ENCODE results near the gene DLST. TPM values are rescaled to one million over a fixed set of nuclear protein-coding genes. Genes with fewer than 3 reads are reported as not detected.
A peak's percentile ranks its signal among the peaks of the same experiment; 100 is the strongest.

DLST gene
- total RNA-seq, 2 experiments from 2014 or later: 132 to 137 TPM

DNA sequence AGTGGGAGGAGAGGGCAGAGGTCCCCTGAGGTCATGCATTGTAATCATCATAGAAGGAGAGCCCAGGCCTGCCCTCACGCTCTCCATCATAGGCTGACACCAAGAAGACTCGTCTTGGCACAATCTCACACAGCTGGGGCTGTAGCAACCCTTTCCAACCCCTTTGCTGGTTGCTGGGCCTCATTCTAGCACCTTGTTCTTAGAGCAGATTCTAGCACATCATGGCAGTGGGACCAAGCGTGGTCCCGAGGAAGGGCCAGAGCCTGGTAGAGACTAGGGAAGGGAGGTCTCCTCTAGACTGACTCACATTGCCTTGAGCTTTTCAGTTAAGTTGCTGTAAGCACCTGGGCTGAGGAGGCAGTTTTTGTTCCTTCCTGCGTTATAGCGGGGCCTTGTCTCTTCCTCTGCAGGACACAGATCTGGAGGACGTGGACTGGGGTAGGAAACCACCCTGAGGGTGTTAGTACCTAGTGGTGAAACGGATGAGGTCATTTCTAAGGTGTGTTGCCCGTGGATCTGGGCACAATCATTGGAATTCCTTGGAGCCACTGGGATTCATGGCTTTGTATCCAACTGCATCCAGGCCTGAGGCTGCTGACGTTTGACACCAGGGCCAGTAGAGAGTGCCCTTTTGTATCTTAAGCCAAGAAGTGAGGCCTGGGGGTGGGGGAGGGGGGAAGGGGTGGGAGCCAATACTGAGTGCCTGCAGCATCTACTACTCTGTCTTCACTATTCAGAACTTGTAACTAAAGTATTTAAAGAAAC, 21.4 kb downstream of the DLST start:
- ChIA-PET POLR2A (no interaction called here), CTCF (interaction anchor here (1.2 to 14.6 kb wide), 2 partner anchors 35 to 44 kb away, joined by 3 to 499 read pairs; no protein-coding TSS in a partner anchor)
- DNase-seq: no peak
- H3K4me1 Mint-ChIP-seq (ENCODE audit: low read depth): no peaks in the 10 kb centered on the region
- peaks cover 45% of the 10 kb centered on the region for H3K36me3 Mint-ChIP-seq
- peak overlapping the region; percentile 6 for H3K27ac Mint-ChIP-seq
- no peaks in the 10 kb centered on the region for H3K27me3 Mint-ChIP-seq
- H3K9me3 Mint-ChIP-seq: no peaks in the 10 kb centered on the region
- intact Hi-C loops (cut with micrococcal nuclease): no loop called here
- H3K4me3 Mint-ChIP-seq: no peak overlapping the region

DNA sequence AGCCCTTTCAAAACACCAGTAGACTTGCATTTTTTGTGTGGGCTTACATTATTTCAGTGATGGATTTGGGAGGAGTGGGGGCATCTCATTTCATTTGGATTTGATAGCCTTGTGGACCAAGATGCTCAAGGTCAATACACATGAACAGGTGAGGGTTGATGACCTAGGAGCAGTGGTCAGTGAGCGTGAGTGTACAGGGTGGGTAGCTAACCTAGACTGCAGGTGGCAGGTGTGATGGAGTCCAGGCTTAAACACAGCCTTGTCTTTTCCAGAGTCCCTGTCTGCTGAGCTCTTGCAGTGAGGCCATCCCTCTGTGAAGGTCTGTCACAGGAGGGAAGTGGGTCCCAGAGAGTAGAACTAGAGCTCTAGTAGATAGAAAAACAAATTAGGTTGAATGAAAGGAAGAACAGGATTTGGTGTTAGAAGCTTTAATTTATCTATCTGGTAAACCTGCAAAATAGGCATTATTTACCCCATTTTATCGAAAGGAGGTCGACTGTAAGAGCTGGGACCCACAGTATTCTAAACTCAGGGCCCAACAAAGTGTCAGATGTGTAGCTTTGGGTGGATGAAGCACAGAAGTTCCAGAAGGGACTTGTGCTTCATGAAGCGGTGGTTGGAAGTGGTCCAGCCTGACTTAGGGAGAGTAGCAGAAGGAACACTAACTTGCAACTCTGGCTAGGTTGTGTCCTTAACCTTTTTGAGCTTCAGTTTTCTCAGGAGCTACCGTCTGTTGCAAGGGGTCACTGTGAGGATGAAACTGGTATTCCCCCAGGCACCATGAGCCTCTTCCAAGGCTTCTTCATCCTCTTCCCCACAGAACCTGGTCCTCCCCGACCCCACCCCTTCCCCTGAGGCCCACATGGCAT, 23.2 kb downstream of the DLST start:
- no peaks in the 10 kb centered on the region for H3K4me1 Mint-ChIP-seq (ENCODE audit: low read depth)
- CTCF ChIA-PET: interaction anchor here (0.6 to 14.6 kb wide), 30 partner anchors 11 to 296 kb away, joined by 3 to 499 read pairs (median 6); partner anchors contain the start of genes ACYP1, DLST, PROX2 and RPS6KL1
- H3K27me3 Mint-ChIP-seq: no peaks in the 10 kb centered on the region
- peak overlapping the region; percentile 8 for H3K27ac Mint-ChIP-seq
- POLR2A ChIA-PET: interaction anchor here (1.0 kb wide), 1 partner anchor 23 kb away, joined by 4 read pairs; no protein-coding TSS in a partner anchor
- H3K4me3 Mint-ChIP-seq: no peak overlapping the region
- DNase-seq: no peak
- intact Hi-C loops (cut with micrococcal nuclease): loop anchor here (1.0 kb wide), 3 partner anchors 23 to 296 kb away; no protein-coding TSS in a partner anchor
- H3K36me3 Mint-ChIP-seq: peaks cover 27% of the 10 kb centered on the region
- no peaks in the 10 kb centered on the region for H3K9me3 Mint-ChIP-seq

DNA sequence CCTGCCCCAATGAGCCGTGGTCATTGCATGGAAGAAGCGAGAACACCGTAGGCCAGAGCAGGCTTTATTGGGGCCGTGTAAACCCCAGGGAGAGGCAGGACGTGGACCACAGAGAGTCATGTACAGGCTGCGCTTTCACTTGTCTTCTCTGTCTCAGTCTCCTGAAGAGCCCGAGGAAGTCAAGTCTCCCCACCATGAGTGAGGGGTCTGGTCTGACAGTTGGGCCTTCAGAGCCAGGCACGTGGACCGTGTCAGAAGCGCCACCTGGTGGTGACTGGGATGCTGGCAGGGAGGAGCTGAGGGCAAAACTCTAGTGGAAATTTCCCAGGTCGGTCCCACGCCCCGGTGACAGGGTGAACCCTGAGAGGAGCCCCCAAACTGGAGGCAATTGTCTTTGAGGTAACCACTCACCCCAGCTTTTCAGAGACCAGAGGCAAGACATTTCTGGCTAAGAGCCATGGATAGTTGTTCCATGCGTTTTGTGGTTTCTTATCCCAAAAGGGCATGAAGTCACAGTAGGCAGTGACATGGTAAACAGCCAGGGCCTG, 24.0 kb downstream of the DLST start:
- Mint-ChIP-seq H3K4me1 (ENCODE audit: low read depth) (no peaks in the 10 kb centered on the region), H3K9me3 (no peaks in the 10 kb centered on the region), H3K4me3 (no peak overlapping the region), H3K36me3 (peaks cover 22% of the 10 kb centered on the region), H3K27ac (peak overlapping the region; percentile 8), H3K27me3 (no peaks in the 10 kb centered on the region)
- ChIA-PET POLR2A (interaction anchor here (0.7 to 1.0 kb wide), 2 partner anchors 23 to 45 kb away, joined by 3 to 4 read pairs; no protein-coding TSS in a partner anchor), CTCF (interaction anchor here (0.6 to 14.6 kb wide), 35 partner anchors 11 to 465 kb away, joined by 3 to 499 read pairs (median 6); partner anchors contain the start of genes ACYP1, DLST, MLH3 and PROX2)
- DNase-seq: peak; percentile 83
- intact Hi-C loops (cut with micrococcal nuclease): loop anchor here (1.0 kb wide), 3 partner anchors 23 to 296 kb away; no protein-coding TSS in a partner anchor

DNA sequence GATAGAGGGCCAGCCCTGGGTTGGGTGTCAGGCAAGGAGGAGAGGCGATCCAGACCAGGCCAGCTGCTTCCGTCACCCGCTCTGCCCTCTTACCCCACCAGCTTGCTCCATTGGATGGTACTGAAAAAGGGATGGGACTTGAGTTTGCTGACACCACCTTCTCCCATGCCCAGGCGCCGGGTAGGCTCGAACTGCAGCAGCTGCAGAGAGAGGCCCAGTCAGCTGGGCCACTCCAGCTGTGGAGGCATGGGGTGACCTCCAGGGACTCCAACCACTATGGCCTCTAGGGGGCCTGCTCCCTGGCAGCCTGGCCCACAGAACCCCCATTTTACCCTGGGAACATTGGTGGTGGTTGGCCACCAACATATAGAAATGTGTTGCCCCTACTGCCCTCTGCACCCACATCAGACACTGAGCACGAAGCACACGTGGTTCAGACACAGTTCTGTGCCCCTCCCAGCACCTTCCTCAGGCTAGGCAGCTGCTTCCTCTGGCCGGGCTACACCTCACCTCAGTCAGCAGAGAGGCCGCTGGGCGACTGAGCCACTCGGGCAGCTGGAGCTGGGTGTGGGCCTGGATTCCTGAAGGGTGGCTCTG, 25.3 kb downstream of the DLST start:
- CTCF ChIA-PET: interaction anchor here (0.7 to 14.6 kb wide), 15 partner anchors 13 to 380 kb away, joined by 3 to 499 read pairs (median 10); partner anchors contain the start of genes DLST and PROX2
- no peaks in the 10 kb centered on the region for H3K9me3 Mint-ChIP-seq
- intact Hi-C loops (cut with micrococcal nuclease): no loop called here
- POLR2A ChIA-PET: interaction anchor here (1.2 kb wide), 1 partner anchor 17 kb away, joined by 3 read pairs; no protein-coding TSS in a partner anchor
- H3K4me3 Mint-ChIP-seq: no peak overlapping the region
- H3K4me1 Mint-ChIP-seq (ENCODE audit: low read depth): no peaks in the 10 kb centered on the region
- H3K36me3 Mint-ChIP-seq: peaks cover 16% of the 10 kb centered on the region
- DNase-seq: no peak
- H3K27me3 Mint-ChIP-seq: no peaks in the 10 kb centered on the region
- no peak overlapping the region for H3K27ac Mint-ChIP-seq

DNA sequence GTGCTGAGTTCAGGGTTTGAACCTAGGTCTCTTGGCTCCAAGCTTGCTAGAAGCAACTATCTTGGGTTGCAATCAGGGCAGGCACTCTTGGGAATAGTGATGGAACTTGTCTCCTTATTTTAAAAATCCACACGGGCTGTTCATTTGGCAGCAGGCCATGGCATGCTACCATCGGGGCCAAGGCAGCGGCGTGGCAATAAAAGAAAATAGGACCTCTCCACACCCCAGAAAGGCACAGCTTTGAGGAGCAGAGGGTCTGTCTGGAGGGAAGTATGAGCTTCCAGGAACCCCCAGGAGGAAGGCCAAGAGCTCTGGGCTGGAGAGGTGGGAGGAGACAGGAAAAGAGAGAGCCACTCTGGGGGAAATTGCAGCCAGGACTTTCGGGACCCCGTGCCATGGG, 26.0 kb downstream of the DLST start:
- no peaks in the 10 kb centered on the region for H3K9me3 Mint-ChIP-seq
- intact Hi-C loops (cut with micrococcal nuclease): no loop called here
- peaks cover 9% of the 10 kb centered on the region for H3K36me3 Mint-ChIP-seq
- H3K27me3 Mint-ChIP-seq: no peaks in the 10 kb centered on the region
- H3K27ac Mint-ChIP-seq: no peak overlapping the region
- DNase-seq: no peak
- POLR2A ChIA-PET: interaction anchor here (1.2 to 1.3 kb wide), 2 partner anchors 16 to 47 kb away, joined by 3 to 4 read pairs; no protein-coding TSS in a partner anchor
- no peaks in the 10 kb centered on the region for H3K4me1 Mint-ChIP-seq (ENCODE audit: low read depth)
- CTCF ChIA-PET: interaction anchor here (1.3 to 14.6 kb wide), 9 partner anchors 8 to 212 kb away, joined by 3 to 499 read pairs (median 16); partner anchors contain the start of genes DLST and PROX2
- no peak overlapping the region for H3K4me3 Mint-ChIP-seq

DNA sequence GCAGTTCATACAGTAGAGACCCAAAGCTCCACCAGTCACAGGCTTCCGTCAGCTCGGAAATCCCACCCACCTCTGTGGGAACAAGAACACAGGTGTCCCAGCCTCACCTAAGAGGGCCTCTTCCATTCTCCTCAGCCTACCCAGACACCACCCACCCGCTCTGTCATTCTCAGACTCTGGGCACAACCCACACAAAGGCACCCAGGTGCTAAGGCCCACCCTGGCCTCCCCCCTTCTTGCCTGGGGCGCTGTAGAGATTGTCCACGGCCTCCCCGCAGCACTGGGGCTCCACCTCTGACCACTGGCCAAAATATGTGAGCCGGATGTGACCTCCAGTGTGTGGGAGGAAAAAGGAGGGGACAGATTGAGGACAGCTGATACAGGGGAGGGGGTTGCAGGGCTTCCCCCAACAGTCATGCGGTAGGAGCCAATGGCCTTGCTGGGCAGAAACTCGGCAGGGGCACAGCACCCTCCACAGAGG, 27.2 kb downstream of the DLST start:
- Mint-ChIP-seq H3K4me1 (ENCODE audit: low read depth) (no peaks in the 10 kb centered on the region), H3K9me3 (no peaks in the 10 kb centered on the region), H3K27me3 (no peaks in the 10 kb centered on the region), H3K27ac (no peak overlapping the region), H3K36me3 (peaks cover 4% of the 10 kb centered on the region), H3K4me3 (no peak overlapping the region)
- intact Hi-C loops (cut with micrococcal nuclease): no loop called here
- ChIA-PET POLR2A (interaction anchor here (1.3 kb wide), 1 partner anchor 48 kb away, joined by 4 read pairs; no protein-coding TSS in a partner anchor), CTCF (interaction anchor here (1.2 to 14.6 kb wide), 4 partner anchors 10 to 179 kb away, joined by 3 to 499 read pairs (median 10); partner anchors contain the start of gene ZC2HC1C)
- no peak for DNase-seq

DNA sequence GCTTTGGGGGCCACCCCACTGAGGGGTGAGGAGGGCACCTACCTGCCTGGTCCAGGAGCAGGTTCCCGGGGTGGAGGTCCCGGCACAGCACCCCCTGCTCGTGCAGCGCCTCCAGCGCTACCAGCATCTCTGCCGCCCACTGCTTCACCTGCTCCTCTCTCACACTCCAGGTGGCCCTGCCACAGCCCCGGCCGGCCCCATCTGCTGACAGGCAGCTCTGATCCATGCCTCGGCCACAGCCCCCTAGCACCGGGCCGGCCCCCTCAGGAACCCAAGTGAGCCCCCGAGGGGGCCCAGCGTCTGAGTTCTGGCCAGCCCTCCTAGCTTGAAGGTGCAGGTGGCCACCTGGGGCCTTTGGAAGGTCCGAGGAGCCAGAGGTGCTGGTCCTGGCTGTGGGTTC, 27.8 kb downstream of the DLST start:
- H3K27ac Mint-ChIP-seq: no peak overlapping the region
- intact Hi-C loops (cut with micrococcal nuclease): no loop called here
- H3K4me1 Mint-ChIP-seq (ENCODE audit: low read depth): no peaks in the 10 kb centered on the region
- peaks cover 4% of the 10 kb centered on the region for H3K36me3 Mint-ChIP-seq
- ChIA-PET CTCF (interaction anchor here (14.6 kb wide), 1 partner anchor 51 kb away, joined by 499 read pairs; no protein-coding TSS in a partner anchor), POLR2A (no interaction called here)
- no peak for DNase-seq
- H3K27me3 Mint-ChIP-seq: no peaks in the 10 kb centered on the region
- no peak overlapping the region for H3K4me3 Mint-ChIP-seq
- H3K9me3 Mint-ChIP-seq: no peaks in the 10 kb centered on the region

DNA sequence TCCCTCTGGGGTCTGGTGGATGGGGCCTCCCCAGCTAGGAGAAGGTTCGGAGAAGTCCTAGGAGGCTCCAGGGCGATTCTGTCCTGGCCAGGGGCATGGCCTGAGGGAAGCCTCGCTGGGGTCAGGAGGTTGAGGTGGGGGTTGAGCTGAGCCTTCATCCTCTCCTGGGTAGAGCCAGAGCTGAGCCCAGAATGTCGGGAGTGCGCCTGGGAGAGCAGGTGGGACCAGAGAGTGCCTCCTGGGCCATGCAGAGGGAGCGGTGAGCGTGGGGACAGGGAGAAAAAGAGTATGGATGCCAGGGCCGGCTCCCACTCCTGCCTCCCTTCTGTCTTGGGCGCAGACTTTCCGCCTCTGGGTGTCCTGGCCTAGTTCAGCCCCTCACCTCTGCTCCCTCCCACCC, 28.2 kb downstream of the DLST start:
- intact Hi-C loops (cut with micrococcal nuclease): no loop called here
- ChIA-PET POLR2A (no interaction called here), CTCF (interaction anchor here (14.6 kb wide), 1 partner anchor 51 kb away, joined by 499 read pairs; no protein-coding TSS in a partner anchor)
- no peaks in the 10 kb centered on the region for H3K4me1 Mint-ChIP-seq (ENCODE audit: low read depth)
- no peak for DNase-seq
- H3K9me3 Mint-ChIP-seq: no peaks in the 10 kb centered on the region
- peaks cover 4% of the 10 kb centered on the region for H3K36me3 Mint-ChIP-seq
- H3K4me3 Mint-ChIP-seq: no peak overlapping the region
- H3K27ac Mint-ChIP-seq: no peak overlapping the region
- H3K27me3 Mint-ChIP-seq: no peaks in the 10 kb centered on the region

DNA sequence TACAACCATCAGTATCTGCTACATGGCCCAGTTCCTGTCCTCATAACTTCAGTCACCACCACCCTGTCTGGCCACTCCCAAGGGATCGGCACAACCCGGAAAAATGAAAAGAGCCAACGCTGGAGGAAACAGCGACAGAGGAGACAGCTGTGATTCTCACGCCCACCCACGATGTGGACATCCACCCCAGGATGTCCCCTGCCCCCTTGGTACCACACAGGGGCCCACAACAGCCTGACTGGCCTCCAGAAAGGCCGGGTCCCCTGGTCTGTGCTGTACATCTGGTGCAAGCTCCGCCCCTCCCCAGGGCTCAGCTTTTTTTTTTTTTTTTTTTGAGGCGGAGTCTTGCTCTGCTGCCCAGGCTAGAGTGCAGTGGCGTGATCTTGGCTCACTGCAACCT, 28.8 kb downstream of the DLST start:
- ChIA-PET POLR2A (no interaction called here), CTCF (interaction anchor here (14.6 kb wide), 1 partner anchor 52 kb away, joined by 499 read pairs; no protein-coding TSS in a partner anchor)
- intact Hi-C loops (cut with micrococcal nuclease): no loop called here
- Mint-ChIP-seq H3K27me3 (no peaks in the 10 kb centered on the region), H3K4me3 (no peak overlapping the region), H3K36me3 (peaks cover 3% of the 10 kb centered on the region), H3K4me1 (ENCODE audit: low read depth) (no peaks in the 10 kb centered on the region), H3K27ac (no peak overlapping the region), H3K9me3 (no peaks in the 10 kb centered on the region)
- no peak for DNase-seq

DNA sequence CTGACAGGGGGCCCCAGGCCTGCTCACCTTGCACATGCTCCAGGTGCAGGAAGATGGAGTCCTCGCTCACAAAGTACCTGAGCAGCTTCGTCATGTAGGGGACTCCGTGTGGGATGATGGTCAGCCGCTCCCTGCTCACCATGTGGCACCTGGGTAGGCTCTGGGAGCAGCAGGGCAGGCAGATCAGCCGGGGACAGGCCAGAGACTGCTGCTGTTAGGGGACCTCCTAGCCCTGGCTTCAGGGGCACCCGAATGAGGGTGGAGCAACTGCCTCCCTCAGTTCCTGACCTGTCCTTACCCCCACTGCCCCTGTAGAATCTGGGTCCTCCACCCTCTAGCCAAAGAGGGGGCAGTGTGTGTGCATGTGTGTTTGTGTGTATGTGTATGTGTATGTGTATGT, 29.5 kb downstream of the DLST start:
- no peak for DNase-seq
- H3K4me3 Mint-ChIP-seq: no peak overlapping the region
- no peaks in the 10 kb centered on the region for H3K4me1 Mint-ChIP-seq (ENCODE audit: low read depth)
- CTCF ChIA-PET: interaction anchor here (14.6 kb wide), 1 partner anchor 52 kb away, joined by 499 read pairs; no protein-coding TSS in a partner anchor
- no peaks in the 10 kb centered on the region for H3K36me3 Mint-ChIP-seq
- no peaks in the 10 kb centered on the region for H3K9me3 Mint-ChIP-seq
- H3K27ac Mint-ChIP-seq: no peak overlapping the region
- POLR2A ChIA-PET: no interaction called here
- intact Hi-C loops (cut with micrococcal nuclease): no loop called here
- no peaks in the 10 kb centered on the region for H3K27me3 Mint-ChIP-seq

DNA sequence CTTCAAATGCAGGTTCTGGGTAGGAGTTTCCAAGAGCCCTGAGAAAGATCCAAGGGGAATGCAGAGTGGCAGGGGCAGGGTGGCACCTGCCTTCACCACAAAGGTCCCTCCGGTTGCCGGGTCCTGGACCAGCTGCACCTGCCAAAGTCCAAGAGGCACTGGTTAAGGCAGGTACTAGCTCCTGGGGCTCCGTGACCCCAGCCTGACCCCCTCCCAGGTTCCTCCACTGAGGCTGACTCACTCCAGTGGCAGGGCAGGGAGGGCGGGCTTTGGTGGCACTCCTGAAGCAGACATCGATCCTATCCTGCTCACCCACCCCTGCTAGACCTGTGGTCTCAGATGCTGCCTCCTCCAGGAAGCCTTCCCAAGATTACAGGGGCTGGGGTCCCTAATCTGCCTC, 30.0 kb downstream of the DLST start:
- Mint-ChIP-seq H3K4me3 (no peak overlapping the region), H3K9me3 (no peaks in the 10 kb centered on the region), H3K36me3 (no peaks in the 10 kb centered on the region), H3K4me1 (ENCODE audit: low read depth) (no peaks in the 10 kb centered on the region), H3K27me3 (no peaks in the 10 kb centered on the region), H3K27ac (no peak overlapping the region)
- ChIA-PET CTCF (interaction anchor here (14.6 kb wide), 1 partner anchor 53 kb away, joined by 499 read pairs; no protein-coding TSS in a partner anchor), POLR2A (no interaction called here)
- intact Hi-C loops (cut with micrococcal nuclease): no loop called here
- no peak for DNase-seq
